CD4-positive, alpha-beta T cell treated with Interleukin-21 for 1 hour (primary cell): ENCODE data around the gene SUMF1.

ENCODE experiments used
- DNase-seq: peaks from one replicate; pipeline ENCODE4 v3.0.0-alpha.2; 2020

Gene SUMF1

DNA sequence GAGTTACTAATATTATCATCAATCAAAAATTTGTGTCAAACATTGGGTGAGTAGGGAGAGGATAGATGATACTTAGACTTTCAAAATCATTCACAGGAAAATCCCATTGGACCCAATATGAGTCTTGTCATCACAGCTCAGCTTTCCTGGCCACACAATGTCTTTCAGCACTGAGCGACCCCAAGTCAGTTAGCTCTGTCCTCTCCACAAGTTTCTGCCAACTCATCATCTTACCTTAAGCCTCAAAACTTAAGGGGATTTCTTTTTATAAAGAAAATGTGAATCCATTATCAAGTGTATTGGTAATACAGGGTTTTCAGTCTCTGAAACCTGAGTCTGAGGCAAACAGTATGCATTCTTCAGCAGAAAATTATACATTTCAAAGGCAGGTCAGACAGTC, 55.8 kb downstream of the SUMF1 start:
- DNase-seq = no peak

GRCh38 chr3:4410606-4411005, 56.5 kb downstream of the SUMF1 start:
- no peak for DNase-seq

- DNase-seq = no peak
Measured at GRCh38 chr3:4409971-4410573, 57.0 kb downstream of the SUMF1 start.

GRCh38 chr3:4409415-4409814, 57.7 kb downstream of the SUMF1 start:
- no peak for DNase-seq

DNA sequence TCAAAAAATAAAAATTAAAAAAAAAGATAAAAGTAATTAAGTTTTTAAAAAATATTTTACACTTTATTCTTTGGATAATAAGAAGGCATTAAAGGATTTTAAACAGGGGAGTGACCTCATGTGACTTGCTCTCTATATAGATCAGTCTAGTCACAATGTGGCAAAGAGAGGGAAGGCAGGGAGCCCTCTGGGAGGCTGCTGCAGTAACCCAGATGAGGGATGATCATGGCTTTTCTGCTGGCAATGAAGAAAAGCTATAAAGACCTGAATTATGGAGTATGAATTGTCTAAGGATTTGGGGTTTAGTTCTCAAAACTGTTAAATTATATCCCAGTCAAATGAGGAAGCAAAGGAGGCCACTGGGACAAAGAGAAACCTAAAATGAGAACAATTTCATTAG, 58.1 kb downstream of the SUMF1 start:
- DNase-seq = no peak

- DNase-seq = no peak
Measured at GRCh38 chr3:4407941-4408340, 59.1 kb downstream of the SUMF1 start.

GRCh38 chr3:4406746-4407568, 60.1 kb downstream of the SUMF1 start:
- DNase-seq = no peak

GRCh38 chr3:4404881-4405280, 62.2 kb downstream of the SUMF1 start:
- no peak for DNase-seq

DNA sequence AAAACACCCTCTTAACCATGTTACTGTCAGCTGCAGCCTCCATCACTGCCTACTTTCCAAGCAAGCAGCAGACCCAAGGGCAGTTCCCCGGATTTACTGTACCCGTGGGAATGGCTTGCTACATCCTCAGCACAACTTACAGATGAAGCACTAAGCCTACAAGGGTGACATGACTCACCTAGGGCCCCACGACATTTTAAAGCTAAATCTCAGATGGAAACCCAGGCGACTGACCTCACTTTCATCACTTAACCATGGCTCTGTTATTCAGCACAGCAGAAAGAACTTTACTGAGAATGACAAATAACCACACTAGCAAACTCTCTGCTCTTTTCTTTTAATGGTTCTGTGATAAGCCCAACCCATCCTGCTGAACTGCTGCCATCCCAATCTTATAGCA, 65.6 kb downstream of the SUMF1 start:
- DNase-seq = no peak

- DNase-seq = no peak
Measured at GRCh38 chr3:4399476-4399875, 67.6 kb downstream of the SUMF1 start.

DNA sequence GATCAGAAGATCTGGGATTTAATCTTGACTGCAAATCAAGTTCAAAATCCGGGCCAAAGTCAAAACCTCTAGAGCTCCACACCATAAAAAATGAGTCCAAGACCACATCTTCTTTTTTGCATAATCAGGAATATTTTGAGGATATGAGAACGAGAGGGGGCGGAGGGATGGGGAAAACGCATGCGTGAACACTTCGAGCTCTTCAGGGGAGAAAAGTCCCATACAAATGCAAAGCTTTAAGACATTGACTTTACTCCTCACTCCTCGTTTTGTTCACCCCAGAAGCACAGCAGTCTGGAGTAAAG, 68.2 kb downstream of the SUMF1 start:
- no peak for DNase-seq

GRCh38 chr3:4398120-4398940, 68.7 kb downstream of the SUMF1 start:
- no peak for DNase-seq

- DNase-seq = no peak
Measured at GRCh38 chr3:4397466-4397865, 69.6 kb downstream of the SUMF1 start.

GRCh38 chr3:4396542-4396941, 70.5 kb downstream of the SUMF1 start:
- no peak for DNase-seq

GRCh38 chr3:4396006-4396405, 71.1 kb downstream of the SUMF1 start:
- no peak for DNase-seq

DNA sequence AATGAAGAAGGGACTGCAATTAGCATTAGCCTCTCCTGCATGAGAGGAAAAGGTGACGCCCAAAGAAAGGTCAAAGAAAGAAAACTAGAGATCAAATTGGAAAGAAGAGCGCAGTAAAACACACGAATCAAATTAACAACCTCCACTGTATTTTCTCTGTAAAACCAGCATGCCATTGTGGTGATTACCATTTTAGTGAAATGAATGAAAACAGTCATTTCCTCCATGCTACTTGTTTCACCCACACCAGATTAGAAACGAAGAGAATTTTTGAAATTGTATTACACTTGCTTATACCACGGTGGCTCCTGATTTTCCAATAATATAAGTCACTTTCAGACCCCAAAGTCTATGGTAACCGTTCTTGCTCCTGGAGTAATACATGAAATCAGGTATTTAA, 71.6 kb downstream of the SUMF1 start:
- no peak for DNase-seq

- no peak for DNase-seq
Measured at GRCh38 chr3:4394567-4394966, 72.5 kb downstream of the SUMF1 start.

DNA sequence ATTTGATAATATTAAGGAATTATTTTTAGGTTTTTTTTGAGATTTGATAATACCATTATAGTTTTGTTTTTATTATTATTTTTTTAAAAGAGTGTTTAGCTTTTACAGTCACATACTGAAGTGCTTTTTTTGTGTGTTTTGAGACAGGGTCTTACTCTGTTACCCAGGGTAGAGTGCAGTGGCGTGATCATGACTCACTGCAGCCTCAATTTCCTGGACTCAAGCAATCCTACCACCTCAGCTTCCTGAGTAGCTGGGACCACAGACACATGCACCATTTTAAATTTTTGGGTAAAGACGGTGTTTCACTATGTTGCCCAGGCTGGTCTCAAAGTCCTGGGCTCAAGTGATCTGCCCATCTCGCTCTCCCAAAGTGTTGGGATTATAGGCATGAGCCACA, 73.0 kb downstream of the SUMF1 start:
- peak; percentile 39 for DNase-seq

- DNase-seq = no peak
Measured at GRCh38 chr3:4392992-4393391, 74.1 kb downstream of the SUMF1 start.

DNA sequence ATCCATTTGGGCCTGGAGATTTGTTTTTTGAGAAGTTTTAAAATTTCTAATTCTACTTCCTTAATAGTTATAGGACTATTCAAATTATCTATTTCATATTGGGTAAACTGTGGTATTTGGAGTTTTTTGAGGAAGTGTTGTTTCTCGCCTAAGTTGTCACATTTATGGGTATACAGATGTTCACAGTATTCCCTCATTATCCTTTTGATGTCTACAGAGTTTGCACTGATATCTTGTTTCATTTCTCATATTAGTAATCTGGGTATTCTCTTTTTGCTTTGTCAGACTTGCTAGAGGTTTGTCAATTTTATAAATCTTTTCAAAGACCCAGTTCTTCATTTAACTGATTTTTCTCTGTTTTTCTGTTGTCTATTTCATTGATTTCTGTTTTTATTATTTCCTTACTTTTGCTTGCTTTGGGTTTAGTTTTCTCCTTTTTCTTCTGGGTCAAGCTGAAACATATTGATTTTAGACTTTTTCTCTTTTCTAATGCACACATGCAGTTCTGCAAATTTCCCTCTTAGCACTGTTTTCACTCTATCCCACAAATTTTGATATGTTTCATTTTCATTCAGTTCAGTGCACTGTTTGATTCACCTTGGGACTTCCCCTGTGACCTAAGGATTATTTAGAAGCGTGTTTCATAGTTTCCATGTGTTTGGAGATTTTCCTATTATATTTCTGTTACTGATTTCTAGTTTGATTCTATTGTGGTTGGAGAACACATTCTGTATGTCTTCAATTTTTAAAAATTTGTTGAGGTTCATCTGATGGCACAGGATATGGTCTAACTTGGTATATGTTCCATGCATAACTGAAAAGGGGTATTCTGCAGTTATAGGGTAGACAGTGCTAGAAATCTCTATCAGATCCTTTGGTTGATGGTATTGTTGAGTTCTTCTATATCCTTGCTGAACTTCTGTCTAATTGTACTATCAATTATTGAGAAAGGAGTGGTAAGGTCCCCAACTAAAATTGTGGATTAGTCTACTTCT, 79.6 kb downstream of the SUMF1 start:
- no peak for DNase-seq

GRCh38 chr3:4385201-4385600, 81.9 kb downstream of the SUMF1 start:
- DNase-seq = no peak

DNA sequence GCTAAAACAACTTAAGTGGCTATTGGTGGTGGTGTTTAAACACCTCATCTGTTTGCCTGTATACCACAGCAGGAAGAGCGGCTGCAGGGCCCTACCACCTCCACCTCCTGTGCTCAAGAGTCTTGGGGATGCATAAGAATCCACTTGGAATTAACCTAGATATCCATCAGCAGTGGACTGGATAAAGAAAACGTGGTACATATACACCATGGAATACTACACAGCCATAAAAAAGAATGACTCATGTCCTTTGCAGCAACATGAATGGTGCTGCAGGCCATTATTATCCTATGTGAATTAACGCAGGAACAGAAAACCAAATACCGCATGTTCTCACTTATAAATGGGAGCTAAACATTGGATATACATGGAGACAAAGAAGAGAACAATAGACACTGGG, 87.1 kb downstream of the SUMF1 start:
- DNase-seq = no peak

- DNase-seq = no peak
Measured at GRCh38 chr3:4376499-4376898, 90.6 kb downstream of the SUMF1 start.
